Neural cell (in vitro differentiated cells): ENCODE results near the gene C4orf36.

ENCODE experiments used
- EP300 ChIP-seq: fragments of 450-650 bp; conservative IDR thresholded peaks from 2 replicates; pipeline ENCODE4 v1.6.1; 2014; ENCODE audit warnings: antibody characterized with exemption, mild to moderate bottlenecking, moderate library complexity; ENCODE audit not compliant: poor library complexity, severe bottlenecking
- REST ChIP-seq: IDR thresholded peaks from 2 replicates; pipeline ENCODE4 v1.6.1; 2012; ENCODE audit warnings: borderline replicate concordance
- TAF1 ChIP-seq: IDR thresholded peaks from 2 replicates; pipeline ENCODE4 v1.6.1; 2012; ENCODE audit warnings: low read depth
- TF ChIP-seq, protein P1 (sequence below): fragments of 450-650 bp; IDR thresholded peaks from 2 replicates; pipeline ENCODE4 v1.5.1; 2014; ENCODE audit warnings: antibody characterized with exemption, mild to moderate bottlenecking, moderate library complexity; ENCODE audit not compliant: poor library complexity, severe bottlenecking

- TF ChIP-seq EP300 = no peak
- no peak for TF ChIP-seq REST
- no peak for TF ChIP-seq TAF1
- TF ChIP-seq, protein P1, sequence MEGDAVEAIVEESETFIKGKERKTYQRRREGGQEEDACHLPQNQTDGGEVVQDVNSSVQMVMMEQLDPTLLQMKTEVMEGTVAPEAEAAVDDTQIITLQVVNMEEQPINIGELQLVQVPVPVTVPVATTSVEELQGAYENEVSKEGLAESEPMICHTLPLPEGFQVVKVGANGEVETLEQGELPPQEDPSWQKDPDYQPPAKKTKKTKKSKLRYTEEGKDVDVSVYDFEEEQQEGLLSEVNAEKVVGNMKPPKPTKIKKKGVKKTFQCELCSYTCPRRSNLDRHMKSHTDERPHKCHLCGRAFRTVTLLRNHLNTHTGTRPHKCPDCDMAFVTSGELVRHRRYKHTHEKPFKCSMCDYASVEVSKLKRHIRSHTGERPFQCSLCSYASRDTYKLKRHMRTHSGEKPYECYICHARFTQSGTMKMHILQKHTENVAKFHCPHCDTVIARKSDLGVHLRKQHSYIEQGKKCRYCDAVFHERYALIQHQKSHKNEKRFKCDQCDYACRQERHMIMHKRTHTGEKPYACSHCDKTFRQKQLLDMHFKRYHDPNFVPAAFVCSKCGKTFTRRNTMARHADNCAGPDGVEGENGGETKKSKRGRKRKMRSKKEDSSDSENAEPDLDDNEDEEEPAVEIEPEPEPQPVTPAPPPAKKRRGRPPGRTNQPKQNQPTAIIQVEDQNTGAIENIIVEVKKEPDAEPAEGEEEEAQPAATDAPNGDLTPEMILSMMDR = no peak
These were observed 16.0 kb upstream of the C4orf36 start for GRCh38 chr4:86908251-86908657.
